Activated T-helper 1 cell treated with anti-CD3 and anti-CD28 coated beads, Interleukin-12 subunit alpha, Interleukin-12 subunit beta, Interleukin-2, Interleukin-4 antibody, amounts not matched to agents 30 ng/mL and 10 ng/mL and 1 ng/mL, durations not matched to agents 14 hours and 24 hours and 36 hours (primary cell): Measurements from ENCODE around the gene LTBP4. TPM values are rescaled to one million over a fixed set of nuclear protein-coding genes. Genes with fewer than 3 reads are reported as not detected.

ENCODE experiments used
- DNase-seq: peaks from one replicate; pipeline ENCODE4 v3.0.0; 2021; ENCODE audit warnings: low spot score
- H3K27ac Mint-ChIP-seq: one replicate; pipeline ENCODE4 v1.8.0; 2021; ENCODE audit warnings: mild to moderate bottlenecking, mixed read lengths
- H3K27me3 Mint-ChIP-seq: one replicate; pipeline ENCODE4 v1.8.0; 2022; ENCODE audit warnings: mild to moderate bottlenecking, moderate library complexity, mixed read lengths; ENCODE audit not compliant: insufficient read depth
- H3K36me3 Mint-ChIP-seq: one replicate; pipeline ENCODE4 v1.8.0; 2021; ENCODE audit warnings: low read depth, mixed read lengths
- H3K4me1 Mint-ChIP-seq: one replicate; pipeline ENCODE4 v1.8.0; 2021; ENCODE audit warnings: low read depth, mixed read lengths
- H3K4me3 Mint-ChIP-seq: one replicate; pipeline ENCODE4 v1.8.0; 2021; ENCODE audit warnings: mild to moderate bottlenecking, moderate library complexity, mixed read lengths
- H3K9me3 Mint-ChIP-seq: one replicate; pipeline ENCODE4 v1.8.0; 2021; ENCODE audit warnings: mixed read lengths
- intact Hi-C: fragments of 100-400 bp; cut with micrococcal nuclease; formaldehyde crosslinking; loops from one replicate; pipeline ENCODE4 v1.15.1; 2024
- total RNA-seq: library from RNA; stranded (reverse); gene quantifications from 2 replicates; pipeline ENCODE4 v1.2.3, GENCODE V29; 2022

The LTBP4 gene
- total RNA-seq, 1 donor from 2014 or later = 116 TPM

DNA sequence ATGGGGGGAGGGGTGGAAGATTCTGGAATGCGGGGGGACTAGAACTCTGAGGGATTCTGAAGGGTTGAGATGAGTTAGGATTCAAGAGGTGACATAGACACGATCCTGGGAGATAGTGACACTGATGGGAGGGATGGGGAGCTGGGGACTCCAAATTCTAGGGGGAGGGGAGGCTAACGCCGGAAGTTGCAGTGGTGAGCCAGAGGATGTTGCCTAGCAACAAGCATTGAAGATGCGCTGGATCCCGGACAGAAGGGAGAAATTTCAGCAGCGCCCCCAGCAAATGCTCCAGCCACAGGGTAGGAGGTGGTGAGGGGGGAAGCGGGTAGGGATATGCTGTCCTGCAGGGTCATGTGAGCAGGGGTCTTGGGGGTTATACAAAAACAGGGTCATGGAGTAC is 6.9 kb upstream of the LTBP4 start:
- H3K4me1 Mint-ChIP-seq = peaks cover 28% of the 10 kb centered on the region
- no peaks in the 10 kb centered on the region for H3K9me3 Mint-ChIP-seq
- H3K27me3 Mint-ChIP-seq = peaks cover 29% of the 10 kb centered on the region
- no peak for DNase-seq
- peaks cover 2% of the 10 kb centered on the region for H3K36me3 Mint-ChIP-seq
- H3K27ac Mint-ChIP-seq = peak overlapping the region; percentile 66
- intact Hi-C loops = no loop called here
- no peak overlapping the region for H3K4me3 Mint-ChIP-seq

DNA sequence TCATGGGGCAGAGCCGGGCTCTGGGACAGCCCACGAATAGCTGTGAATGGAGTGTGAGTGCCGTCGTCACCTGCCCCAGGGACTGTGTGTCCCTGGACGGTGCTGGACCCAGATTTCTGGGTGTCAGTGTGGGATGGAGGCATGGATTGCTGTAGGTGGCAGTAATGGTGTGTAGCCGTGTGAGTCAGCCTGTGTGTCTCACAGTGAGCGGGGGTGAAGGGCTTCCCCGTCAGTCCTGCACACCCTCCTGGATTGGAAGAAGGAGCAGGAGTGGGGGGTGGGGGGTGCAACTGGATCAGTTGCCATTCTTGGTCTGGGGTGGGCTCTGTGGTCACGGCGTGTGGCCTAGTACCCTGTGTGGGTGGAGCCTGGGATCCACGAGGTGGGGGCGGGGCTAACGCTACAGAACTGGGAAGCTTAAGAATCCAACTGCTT is 6.5 kb upstream of the LTBP4 start:
- Mint-ChIP-seq H3K4me1 (peaks cover 32% of the 10 kb centered on the region), H3K27ac (peak overlapping the region; percentile 66), H3K36me3 (peaks cover 2% of the 10 kb centered on the region), H3K4me3 (no peak overlapping the region), H3K9me3 (no peaks in the 10 kb centered on the region), H3K27me3 (peaks cover 32% of the 10 kb centered on the region)
- intact Hi-C loops = no loop called here
- DNase-seq = no peak

DNA sequence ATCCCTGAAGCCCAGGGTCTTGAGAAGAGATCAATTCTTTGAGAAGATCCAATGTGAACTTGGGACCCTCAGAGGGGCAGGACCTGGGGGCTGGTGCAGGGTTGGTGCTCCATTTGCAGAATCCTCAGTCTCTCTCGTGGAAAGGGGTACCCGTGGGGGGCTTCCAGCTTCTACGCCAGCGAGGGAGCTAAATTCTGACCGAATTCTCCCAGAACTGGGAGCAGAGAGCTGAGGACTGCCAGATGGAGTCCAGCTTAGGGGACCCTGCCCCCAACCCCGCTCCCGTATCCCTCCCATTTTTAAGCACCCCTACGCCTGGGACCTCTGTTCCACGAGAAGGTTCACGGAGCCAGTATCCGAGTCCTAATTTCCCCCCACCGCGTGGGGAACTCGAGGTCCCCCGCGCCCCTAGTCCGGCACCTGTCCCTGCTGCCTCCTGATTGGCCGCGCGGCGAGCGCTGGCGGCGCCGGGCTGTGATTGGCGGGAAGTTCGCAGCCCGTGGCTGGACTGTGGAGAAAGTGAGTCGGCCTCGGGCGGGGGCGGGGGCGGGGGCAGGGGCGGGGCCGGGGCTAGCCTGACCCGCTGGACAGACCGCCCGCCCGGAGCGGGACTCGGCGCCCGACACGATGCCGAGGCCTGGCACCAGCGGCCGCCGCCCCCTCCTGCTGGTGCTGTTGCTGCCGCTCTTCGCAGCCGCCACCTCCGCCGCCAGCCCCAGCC is 4.4 kb upstream of the LTBP4 start:
- Mint-ChIP-seq H3K4me3 (no peak overlapping the region), H3K9me3 (no peaks in the 10 kb centered on the region), H3K27ac (no peak overlapping the region), H3K36me3 (peaks cover 2% of the 10 kb centered on the region), H3K4me1 (peaks cover 42% of the 10 kb centered on the region), H3K27me3 (peaks cover 44% of the 10 kb centered on the region)
- no peak for DNase-seq
- intact Hi-C loops = no loop called here

DNA sequence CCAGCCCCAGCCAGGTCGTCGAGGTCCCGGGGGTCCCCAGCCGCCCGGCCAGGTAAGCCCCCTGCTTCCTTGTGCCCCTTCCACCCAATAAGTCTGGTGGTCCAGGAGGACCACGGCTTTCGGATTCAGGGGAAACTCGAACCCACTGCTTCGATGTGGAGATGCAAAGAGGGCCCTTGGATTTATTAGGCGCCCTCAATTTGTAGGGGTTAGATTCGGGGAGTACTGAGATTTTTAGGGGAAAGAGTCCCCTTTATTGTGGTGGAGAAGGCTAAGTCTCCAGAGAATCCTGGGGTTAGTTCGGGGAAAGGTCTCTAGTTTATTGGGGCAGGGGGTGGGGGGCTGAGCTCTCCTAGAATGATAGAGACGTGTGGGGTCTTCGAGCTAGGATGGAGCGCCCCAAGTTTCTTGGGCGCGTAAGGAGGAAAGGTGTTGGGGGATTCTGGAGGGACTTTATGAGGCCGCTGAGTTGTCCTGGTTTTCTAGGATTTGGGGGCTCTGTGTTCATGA is 3.8 kb upstream of the LTBP4 start:
- intact Hi-C loops = no loop called here
- Mint-ChIP-seq H3K27ac (no peak overlapping the region), H3K4me1 (peaks cover 46% of the 10 kb centered on the region), H3K4me3 (peak overlapping the region; percentile 23), H3K36me3 (no peaks in the 10 kb centered on the region), H3K9me3 (no peaks in the 10 kb centered on the region), H3K27me3 (peaks cover 49% of the 10 kb centered on the region)
- no peak for DNase-seq

DNA sequence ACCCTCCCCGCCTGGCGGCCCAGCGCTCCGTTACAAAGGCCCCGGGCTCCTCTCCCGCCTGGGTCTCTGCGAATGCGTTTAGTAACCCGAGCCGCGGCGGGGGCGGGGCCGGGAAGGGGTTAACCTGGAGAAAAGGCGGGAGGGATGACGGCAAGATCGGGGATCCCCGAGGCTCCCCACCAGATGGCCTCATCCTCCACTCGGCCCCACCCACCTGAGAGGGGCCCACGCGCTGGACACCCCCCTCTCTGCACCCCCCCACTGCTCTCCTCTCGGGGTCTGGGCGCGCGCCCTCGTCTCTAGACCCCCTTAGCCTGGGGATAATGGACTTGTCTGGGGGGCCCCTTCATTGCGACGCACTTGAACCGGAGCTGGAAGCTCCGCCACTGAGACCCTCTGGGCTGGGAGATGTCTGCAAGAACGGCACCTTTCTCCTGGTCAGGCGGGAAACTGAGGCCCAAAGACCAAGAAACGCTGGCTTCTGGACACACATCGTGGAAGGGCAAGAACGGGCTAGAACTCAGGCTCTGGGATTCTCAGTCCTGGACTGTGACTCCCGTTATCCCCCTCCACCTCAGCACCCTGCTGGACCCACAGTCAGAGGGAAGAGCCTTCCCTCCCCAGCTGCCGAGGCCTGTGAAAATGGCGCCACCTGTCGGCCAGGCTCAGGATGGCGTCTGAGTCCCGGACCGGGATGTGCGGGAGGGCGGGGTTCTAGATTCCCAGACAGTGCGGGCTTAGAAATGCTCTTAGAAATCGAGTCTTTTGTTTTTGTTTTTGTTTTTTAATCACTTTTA is 2.9 kb upstream of the LTBP4 start:
- no peak overlapping the region for H3K4me3 Mint-ChIP-seq
- peak overlapping the region; percentile 40 for H3K27ac Mint-ChIP-seq
- H3K9me3 Mint-ChIP-seq = no peaks in the 10 kb centered on the region
- peaks cover 50% of the 10 kb centered on the region for H3K4me1 Mint-ChIP-seq
- DNase-seq = peak; percentile 80
- H3K36me3 Mint-ChIP-seq = no peaks in the 10 kb centered on the region
- intact Hi-C loops = loop anchor here (1.0 to 2.0 kb wide), 5 partner anchors 16 to 293 kb away; no protein-coding TSS in a partner anchor
- H3K27me3 Mint-ChIP-seq = peaks cover 49% of the 10 kb centered on the region

DNA sequence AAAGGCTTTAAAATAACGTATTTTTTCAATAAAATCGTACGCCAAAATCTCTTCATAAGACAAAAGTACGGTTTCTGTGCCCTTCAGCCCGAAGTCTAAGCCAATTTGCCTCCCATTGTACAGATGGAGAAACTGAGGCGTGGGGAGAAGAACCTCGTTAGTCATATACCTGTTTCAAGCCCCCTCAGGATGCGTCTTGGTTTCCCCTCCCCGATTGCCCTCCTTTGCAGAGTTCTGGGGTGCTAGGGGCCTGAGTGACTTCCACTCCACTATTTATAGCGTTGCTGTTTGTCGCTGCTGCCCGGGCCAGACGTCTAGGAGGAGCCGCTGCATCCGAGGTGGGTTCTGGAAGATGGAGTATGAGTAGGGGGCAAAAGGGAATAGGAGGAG is 2.3 kb upstream of the LTBP4 start:
- Mint-ChIP-seq H3K4me1 (peaks cover 56% of the 10 kb centered on the region), H3K27ac (peak overlapping the region; percentile 3), H3K36me3 (no peaks in the 10 kb centered on the region), H3K27me3 (peaks cover 49% of the 10 kb centered on the region), H3K9me3 (no peaks in the 10 kb centered on the region), H3K4me3 (no peak overlapping the region)
- intact Hi-C loops = loop anchor here (1.0 to 2.0 kb wide), 5 partner anchors 16 to 294 kb away; no protein-coding TSS in a partner anchor
- no peak for DNase-seq

DNA sequence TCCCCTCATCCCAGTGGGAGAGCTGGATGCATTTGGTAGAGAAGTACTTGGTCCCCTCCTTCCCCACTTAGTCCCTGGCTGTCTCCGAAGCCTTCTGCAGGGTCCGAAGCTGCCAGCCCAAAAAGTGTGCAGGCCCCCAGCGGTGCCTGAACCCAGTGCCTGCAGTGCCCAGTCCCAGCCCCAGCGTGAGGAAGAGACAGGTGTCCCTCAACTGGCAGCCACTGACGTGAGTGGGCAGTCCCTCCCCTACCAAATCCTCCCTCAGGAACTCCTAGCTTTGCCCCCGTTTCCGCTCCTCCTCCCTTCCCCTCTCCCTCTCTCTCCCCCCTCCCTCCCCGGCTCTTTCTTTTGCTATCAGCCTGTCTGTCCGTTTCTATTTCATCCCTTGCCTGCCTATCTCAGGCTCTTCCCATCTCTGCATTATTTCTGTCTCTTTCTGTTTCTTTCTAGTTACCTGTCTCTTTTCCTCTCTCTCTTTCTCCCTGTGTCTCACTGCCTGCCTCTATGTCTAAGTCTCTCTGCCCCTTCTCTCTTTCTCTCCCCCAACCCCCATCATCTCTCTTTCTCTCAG is 1.8 kb upstream of the LTBP4 start:
- H3K36me3 Mint-ChIP-seq = no peaks in the 10 kb centered on the region
- no peak for DNase-seq
- intact Hi-C loops = loop anchor here (2.0 kb wide), 1 partner anchor 15 kb away; no protein-coding TSS in a partner anchor
- peak overlapping the region; percentile 3 for H3K27ac Mint-ChIP-seq
- H3K9me3 Mint-ChIP-seq = no peaks in the 10 kb centered on the region
- peaks cover 56% of the 10 kb centered on the region for H3K4me1 Mint-ChIP-seq
- peaks cover 49% of the 10 kb centered on the region for H3K27me3 Mint-ChIP-seq
- H3K4me3 Mint-ChIP-seq = peak overlapping the region; percentile 27

DNA sequence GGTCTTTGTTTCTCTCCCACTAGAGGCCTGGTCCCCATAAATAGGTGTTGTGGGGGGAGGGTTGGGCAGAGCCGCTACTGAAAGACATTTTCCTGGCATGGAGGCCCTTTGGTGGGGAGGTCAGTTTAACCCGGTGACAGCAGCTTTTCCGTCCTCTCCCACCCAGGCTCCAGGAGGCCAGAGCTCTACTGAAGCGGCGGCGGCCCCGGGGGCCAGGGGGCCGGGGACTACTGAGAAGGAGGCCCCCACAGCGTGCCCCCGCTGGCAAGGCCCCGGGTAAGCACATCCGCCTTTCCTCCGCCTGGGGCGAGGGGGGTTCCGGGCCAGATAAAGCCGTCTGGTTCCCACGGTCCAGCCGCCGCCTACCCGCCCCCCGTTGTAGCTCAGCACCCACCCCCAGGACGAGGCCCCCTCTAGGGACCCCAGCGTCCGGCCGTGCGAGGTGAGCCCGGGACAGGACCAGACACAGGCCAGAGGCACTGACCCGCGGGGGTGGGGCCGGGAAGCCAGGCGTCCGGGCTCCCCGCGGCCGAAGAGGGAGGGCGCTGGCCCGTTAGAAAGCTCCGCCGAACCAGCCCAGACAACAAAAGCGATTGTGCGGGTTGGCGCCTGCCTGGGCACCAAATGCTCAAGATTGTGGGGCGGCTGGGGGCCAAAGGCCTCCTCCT is 1.1 kb upstream of the LTBP4 start:
- Mint-ChIP-seq H3K36me3 (no peaks in the 10 kb centered on the region), H3K9me3 (no peaks in the 10 kb centered on the region), H3K4me1 (peaks cover 55% of the 10 kb centered on the region), H3K27ac (no peak overlapping the region), H3K4me3 (peak overlapping the region; percentile 27), H3K27me3 (peaks cover 46% of the 10 kb centered on the region)
- DNase-seq = no peak
- intact Hi-C loops = loop anchor here (2.0 to 10.0 kb wide), 2 partner anchors 15 to 455 kb away; no protein-coding TSS in a partner anchor

DNA sequence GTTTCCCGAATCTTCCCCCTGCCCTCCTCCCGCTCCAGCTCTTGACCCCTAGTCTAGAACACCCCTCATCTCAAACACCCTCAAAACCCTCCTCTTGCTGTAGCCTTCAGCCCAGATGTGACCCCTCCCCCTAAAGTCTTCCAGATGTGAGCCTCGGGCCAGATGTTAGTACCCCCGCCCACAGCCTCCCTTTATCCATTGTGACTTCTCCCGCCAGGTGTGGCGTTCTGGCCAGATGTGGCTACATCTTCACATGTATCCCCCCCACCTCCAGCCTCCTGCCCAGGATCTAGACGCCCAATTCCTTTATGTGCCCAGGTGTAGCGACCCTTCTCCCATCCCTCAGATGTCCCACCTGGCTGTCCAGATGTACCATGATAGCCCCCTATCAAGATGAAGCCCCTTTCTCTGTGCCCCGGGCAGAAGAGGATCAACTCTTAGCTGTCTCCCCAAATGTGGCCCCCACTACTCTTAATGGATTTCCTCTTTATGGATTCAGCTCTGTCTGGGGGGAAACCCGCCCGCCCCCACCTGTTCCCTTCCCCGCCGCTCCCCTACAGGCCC is 517 bp upstream of the LTBP4 start:
- no peaks in the 10 kb centered on the region for H3K36me3 Mint-ChIP-seq
- no peaks in the 10 kb centered on the region for H3K9me3 Mint-ChIP-seq
- peaks cover 58% of the 10 kb centered on the region for H3K4me1 Mint-ChIP-seq
- H3K27me3 Mint-ChIP-seq = peaks cover 46% of the 10 kb centered on the region
- H3K4me3 Mint-ChIP-seq = peak overlapping the region; percentile 19
- no peak for DNase-seq
- intact Hi-C loops = loop anchor here (10.0 kb wide), 1 partner anchor 456 kb away; no protein-coding TSS in a partner anchor
- no peak overlapping the region for H3K27ac Mint-ChIP-seq

DNA sequence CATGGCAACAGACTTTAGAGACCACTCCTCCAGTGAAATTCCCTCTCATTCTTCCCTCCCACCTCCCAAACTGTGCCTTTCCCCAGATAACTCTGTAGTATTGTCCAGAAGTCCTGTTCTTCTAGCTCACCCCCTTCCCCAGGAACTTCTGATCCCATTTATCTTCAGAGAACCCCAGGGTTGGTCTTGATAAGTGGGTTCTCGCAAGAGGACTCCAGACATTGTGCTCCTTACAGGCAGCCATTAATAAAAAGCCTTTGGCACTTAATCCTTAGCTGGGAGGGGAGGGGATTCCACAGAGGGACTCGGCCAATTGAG is 1.9 kb downstream of the LTBP4 start:
- intact Hi-C loops = loop anchor here (10.0 kb wide), 1 partner anchor 458 kb away; no protein-coding TSS in a partner anchor
- Mint-ChIP-seq H3K4me3 (peak overlapping the region; percentile 86), H3K27ac (no peak overlapping the region), H3K27me3 (peaks cover 29% of the 10 kb centered on the region), H3K36me3 (no peaks in the 10 kb centered on the region), H3K9me3 (no peaks in the 10 kb centered on the region), H3K4me1 (peaks cover 59% of the 10 kb centered on the region)
- DNase-seq = no peak

DNA sequence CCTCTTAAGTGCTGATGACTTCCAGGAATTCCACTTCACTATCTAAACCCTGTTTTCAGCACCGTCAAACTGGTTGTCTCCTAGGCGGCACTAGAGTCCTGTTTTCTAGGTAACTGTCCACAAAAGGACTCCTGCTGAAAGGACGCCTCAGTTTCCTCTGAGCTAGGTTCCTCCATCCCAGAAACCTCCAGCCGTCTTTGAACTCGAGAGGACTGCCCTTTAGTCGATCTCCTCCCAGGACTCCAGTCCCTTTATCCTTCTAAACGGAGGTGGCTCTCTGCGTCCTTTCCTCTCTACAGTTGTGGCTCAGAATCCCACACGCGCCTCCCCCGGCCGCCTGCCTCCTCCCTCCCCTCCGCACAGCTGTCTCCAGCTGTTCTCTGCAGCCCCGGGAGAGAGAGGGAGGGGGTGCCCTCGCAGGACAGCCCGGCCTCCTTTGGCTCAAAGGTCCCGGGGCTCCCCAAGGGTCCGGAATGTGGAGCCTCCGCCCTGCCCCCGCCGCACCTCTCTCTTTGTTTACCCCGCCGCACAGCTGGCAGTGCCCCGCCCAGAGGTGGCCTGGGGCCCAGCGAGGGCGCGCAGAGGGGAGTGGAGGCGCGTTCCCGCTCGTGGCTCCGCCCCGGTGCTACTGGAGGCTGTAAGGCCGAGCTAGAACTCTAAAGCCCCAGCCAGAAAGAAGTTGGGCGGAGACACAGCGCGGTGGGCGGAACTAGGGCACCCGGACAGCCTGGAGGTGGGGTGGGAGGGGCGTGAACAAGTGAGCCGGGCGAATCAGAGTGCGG is 2.4 kb downstream of the LTBP4 start:
- DNase-seq = peak; percentile 97
- peak overlapping the region; percentile 87 for H3K27ac Mint-ChIP-seq
- H3K36me3 Mint-ChIP-seq = no peaks in the 10 kb centered on the region
- peak overlapping the region; percentile 86 for H3K4me3 Mint-ChIP-seq
- H3K4me1 Mint-ChIP-seq = peaks cover 58% of the 10 kb centered on the region
- intact Hi-C loops = loop anchor here (1.0 to 10.0 kb wide), 6 partner anchors 74 to 459 kb away; partner anchors contain the start of genes RAB4B and SERTAD3
- no peaks in the 10 kb centered on the region for H3K9me3 Mint-ChIP-seq
- H3K27me3 Mint-ChIP-seq = peaks cover 26% of the 10 kb centered on the region
